GM21723 (cell line): ENCODE results near the gene STEAP2.
"Not testable (repeated sequence)": the region's sequence is repeated elsewhere in the genome, so short reads cannot be mapped to it uniquely, and the experiment has no call there.

Experiments used
- ATAC-seq: cut with Tn5 transposase; IDR thresholded peaks from one replicate; pipeline ENCODE4 v1.9.1; 2021; ENCODE audit warnings: mild to moderate bottlenecking, moderate library complexity; ENCODE audit not compliant: unreplicated experiment

Gene STEAP2

DNA sequence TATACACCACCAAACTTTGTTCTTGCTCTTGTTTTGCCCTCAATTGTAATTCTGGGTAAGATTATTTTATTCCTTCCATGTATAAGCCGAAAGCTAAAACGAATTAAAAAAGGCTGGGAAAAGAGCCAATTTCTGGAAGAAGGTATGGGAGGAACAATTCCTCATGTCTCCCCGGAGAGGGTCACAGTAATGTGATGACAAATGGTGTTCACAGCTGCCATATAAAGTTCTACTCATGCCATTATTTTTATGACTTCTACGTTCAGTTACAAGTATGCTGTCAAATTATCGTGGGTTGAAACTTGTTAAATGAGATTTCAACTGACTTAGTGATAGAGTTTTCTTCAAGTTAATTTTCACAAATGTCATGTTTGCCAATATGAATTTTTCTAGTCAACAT lies 20.9 kb downstream of the STEAP2 start:
- ATAC-seq, result no peak

DNA sequence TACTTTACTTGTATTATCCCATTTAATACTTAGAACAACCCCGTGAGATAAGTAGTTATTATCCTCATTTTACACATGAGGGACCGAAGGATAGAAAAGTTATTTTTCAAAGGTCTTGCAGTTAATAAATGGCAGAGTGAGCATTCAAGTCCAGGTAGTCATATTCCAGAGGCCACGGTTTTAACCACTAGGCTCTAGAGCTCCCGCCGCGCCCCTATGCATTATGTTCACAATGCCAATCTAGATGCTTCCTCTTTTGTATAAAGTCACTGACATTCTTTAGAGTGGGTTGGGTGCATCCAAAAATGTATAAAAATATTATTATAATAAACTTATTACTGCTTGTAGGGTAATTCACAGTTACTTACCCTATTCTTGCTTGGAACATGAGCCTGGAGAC lies 22.0 kb downstream of the STEAP2 start:
- ATAC-seq, result no peak

DNA sequence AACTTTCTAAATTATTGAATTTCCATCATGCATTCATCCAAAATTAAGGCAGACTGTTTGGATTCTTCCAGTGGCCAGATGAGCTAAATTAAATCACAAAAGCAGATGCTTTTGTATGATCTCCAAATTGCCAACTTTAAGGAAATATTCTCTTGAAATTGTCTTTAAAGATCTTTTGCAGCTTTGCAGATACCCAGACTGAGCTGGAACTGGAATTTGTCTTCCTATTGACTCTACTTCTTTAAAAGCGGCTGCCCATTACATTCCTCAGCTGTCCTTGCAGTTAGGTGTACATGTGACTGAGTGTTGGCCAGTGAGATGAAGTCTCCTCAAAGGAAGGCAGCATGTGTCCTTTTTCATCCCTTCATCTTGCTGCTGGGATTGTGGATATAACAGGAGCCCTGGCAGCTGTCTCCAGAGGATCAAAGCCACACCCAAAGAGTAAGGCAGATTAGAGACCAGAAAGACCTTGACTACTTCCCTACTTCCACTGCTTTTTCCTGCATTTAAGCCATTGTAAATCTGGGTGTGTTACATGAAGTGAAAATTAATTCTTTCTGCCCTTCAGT lies 25.3 kb downstream of the STEAP2 start:
- ATAC-seq, result no peak

DNA sequence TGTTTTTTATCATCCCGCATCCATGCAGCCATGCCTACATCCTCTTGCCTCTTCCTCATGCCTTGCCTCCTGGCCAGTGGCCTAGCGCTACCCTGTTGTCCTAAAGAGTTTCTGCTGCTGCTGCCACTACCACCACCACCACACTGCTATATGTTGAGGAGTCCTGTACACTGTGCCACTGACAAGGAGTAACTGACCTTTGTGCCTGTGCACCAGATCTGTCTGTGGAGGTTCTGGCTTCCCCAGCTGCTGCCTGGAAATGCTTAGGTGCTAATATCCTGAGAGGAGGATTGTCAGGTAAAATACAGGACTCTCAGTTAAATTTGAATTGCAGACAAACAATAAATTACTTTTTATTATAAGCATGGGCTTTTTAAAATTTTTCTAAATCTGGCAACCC lies 26.5 kb downstream of the STEAP2 start:
- no peak for ATAC-seq

DNA sequence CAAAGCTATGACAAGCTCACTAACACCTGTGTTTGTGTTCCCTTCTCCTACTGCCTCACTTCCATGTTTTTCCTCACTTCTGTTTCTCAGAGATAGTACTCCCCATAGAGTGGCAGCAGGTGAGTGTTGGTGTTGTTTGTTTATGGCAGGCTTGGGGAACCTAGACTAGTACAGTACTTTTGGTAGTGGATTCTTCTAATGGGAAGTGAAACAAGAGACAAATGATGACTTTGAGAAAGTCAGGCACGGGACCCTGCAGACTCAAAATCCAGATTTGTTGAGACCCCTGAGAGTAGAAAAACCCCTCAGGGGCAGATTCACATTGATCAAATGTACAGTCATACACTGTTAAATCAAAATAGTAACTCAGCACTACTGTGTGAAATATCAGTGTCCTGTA lies 27.0 kb downstream of the STEAP2 start:
- ATAC-seq, result no peak

DNA sequence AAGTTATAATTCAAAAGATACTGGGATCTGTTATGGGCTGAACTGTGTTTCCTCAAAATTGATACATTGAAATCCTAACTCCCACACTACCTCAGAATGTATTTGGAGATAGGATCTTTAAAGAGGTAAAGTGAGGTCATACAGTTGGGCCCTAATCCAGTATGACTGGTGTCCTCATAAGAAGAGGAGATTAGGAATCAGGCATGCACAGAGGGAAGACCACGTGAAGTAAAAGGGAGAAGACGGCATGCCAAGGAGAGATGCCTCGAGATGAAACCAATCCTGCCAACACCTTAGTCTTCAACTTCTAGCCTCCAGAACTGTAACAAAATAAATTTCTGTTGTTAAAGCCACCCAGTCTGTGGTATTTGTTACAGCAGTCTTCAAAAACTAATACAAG lies 27.5 kb downstream of the STEAP2 start:
- ATAC-seq, result no peak

DNA sequence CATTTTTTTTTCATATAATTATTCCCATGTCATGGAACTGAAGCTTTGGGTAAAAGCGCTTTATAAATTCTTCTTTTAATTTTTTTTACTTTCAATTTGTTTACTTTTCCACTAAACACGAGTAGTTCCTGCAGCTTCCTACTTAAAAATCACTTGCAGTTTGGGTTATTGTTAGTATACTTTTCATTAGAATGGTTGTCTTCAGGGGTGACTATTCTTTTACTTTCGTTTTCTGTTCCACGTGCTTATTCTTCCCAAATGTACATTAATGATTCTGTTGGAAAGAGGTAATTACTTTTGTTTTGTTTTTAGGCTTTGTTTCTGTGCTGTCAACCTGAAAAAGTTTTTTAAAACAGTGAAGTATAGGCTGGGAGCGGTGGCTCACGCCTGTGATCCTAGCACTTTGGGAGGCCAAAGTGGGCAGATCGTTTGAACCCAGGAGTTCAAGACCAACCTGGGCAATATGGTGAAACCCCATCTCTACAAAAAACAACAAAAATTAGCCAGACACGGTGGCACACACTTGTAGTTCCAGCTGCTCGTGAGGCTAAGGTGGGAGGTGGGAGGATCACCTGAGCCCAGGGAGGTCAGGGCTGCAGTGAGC lies 28.2 kb downstream of the STEAP2 start:
- ATAC-seq, result no peak

DNA sequence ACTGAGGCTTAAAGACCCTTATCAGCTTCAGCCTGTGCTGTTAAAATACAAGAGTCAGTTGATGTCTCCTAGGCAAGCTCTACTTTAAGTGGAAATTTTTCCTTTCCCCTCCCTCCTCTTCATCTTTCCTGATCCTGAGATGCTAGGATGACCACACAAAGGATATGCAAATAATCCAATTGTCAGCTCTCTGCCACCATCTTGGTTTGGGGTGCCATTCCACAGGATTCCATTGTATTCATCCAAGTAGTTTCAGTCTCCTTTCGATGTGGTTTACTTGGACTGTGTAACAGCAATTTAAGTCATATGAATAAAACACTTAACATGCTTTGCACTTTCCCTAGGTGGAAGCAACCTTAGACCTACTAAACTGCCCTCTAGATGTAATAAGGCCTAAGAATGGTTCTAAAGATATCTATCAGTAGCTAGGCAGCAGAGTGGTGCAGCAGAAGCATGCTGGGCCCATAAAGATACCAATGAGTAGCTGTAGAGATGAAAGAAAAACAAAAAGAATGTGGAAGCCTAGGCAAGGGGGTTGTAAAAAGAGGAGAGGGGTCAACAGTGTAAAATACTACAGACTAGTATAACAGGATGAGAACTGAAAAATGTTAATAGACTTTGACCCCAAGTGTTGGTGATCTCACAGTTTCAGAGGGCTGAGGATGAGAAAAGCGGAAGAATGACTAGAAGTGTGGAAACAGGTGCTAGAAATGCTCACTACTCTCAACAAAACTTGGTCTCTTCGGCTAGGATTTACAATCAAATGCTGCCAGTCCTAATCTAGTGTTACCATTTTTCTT lies 31.0 kb downstream of the STEAP2 start:
- no peak for ATAC-seq

DNA sequence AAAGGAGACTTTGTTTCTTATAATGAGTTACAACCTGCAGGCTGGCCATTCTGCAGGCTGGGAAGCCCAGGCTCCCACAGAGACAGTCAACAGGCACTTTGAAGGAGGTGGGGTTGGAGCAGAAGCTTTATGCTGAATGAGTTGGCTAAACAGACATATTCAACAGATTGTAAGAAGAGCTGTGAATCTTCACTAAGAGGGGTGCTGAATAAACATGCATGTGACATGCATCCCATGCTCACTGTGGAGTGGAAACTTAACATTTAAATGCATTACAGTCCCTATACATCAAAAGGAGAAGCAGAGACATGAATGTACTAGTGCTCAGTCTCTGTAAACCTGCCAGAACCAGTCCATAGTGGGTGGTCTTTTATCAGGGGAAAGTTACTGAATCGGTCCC lies 32.0 kb downstream of the STEAP2 start:
- ATAC-seq, result no peak

DNA sequence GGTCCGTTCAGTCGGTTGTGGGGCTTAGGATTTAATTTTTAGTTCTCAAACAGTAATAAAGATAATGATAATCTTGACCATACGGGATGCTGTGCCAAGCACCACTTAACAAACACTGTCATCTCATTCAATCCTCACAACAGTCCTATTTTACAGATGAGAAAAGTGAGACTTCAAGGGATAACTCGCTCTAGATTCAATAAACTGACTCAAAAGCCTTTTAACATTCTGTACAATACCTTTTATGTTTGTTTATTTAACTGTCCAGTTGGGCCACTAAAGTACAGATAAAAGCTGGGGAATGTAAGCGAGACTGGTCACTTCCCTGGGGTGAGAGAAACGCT lies 33.0 kb downstream of the STEAP2 start:
- peak; percentile 5 for ATAC-seq

DNA sequence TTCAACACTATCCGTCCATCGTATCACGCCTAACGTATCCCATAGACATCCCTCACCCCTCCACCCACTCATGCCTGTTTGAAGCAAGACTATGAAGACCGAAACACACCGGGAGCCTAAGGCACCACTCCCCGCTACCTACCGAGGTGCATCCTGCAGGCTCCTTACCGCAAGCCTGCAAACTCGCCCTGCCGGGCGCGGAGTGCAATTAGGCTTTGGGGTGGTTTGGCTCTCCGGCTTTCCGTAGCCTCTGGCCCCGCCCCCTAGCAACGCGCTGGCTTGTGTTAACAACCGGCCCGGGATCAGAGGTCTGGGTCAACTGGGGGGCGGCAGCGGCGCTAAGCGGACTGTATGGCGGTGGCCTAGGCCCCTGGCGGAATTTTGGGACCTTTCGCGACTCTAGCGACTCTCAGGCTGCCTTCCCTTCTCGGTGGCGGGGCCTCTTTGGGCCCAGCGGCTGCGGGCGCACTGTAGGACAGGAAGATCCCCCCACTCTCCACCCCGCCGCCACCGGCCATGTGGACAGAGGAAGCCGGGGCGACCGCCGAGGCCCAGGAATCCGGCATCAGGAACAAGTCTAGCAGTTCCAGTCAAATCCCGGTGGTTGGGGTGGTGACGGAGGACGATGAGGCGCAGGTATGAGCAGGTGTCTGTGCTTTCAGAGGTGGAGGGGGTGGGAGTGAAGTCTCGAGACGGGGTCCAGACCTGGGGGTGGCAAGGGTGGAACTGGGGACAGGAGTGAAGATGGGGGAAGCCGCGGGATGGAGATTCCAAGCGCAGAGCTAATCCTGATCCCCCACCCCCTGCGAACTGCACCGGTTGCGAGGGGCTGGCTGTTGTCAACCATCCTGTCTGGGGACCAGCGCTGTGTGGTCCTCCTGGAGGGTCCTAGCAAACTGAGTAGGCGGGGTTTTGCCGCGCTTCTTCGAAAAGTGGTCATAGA lies 33.6 kb downstream of the STEAP2 start, which contains the start of gene CFAP69:
Gene CFAP69 (plus strand): TSS at position 266 of the 943 bp plus-strand sequence. CDS start 251 bp downstream, at position 517.
- ATAC-seq, result peak; percentile 93

DNA sequence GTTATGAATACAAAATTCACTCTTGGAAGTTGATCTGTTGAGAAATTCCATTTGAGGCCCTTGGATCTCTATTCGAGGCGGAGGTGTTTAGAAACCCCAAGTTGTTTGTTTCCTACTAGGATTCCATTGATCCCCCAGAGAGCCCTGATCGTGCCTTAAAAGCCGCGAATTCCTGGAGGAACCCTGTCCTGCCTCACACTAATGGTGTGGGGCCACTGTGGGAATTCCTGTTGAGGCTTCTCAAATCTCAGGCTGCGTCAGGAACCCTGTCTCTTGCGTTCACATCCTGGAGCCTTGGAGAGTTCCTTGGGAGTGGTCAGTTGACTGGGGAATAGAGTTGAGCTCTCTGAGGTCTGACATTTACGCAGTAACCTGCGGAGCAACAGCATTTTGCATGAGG lies 34.6 kb downstream of the STEAP2 start:
- no peak for ATAC-seq

DNA sequence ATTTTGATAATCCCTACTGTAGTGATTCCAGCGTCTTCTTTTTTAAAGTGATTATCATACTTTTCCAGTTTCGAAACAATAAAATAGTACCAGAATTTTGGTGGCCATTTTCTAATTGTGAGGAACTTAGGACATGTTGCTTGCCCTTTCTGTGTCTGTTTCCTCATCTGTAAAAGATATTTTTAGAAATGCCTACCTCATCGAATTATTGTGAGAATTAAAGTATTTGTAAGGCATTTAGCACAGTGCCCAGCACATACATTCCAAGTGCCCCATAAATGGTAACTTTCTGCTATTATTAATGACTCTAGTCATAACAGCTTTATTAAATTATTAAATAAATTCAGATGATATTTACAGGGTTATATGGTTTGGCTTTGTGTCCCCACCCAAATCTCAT lies 37.2 kb downstream of the STEAP2 start:
- ATAC-seq, result no peak

DNA sequence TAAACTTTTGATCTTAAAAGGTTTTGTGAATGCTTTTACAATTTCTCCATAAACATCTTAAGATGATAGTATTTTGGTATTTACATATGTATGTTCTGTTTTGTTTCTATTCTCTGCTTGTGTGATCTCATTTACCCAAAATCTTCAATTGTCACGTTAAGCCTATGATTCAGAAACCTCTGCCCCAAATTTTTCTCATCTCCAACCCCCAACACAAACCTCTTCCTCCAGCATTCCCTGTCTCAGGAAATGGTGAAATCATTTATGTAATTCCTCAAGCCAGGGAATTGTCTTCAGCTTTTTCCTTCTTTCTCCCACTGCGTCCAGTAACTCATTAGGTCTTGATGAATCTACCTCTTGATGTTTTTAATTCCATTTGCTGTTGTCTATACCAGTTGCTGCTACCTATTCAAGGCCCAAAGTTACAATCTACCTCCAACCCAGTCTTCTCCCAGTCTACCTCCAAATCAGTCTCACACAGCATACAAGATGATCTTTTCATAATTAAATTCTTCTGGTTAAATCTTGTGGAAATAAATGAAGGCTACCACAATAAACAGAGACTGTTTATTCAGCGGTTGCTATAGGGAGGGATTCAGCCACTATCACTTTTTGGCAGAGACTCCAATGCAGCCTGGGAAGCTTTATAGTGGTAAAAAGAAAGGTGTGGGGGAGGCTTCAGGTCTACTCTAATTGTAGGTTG lies 39.2 kb downstream of the STEAP2 start:
- no peak for ATAC-seq

DNA sequence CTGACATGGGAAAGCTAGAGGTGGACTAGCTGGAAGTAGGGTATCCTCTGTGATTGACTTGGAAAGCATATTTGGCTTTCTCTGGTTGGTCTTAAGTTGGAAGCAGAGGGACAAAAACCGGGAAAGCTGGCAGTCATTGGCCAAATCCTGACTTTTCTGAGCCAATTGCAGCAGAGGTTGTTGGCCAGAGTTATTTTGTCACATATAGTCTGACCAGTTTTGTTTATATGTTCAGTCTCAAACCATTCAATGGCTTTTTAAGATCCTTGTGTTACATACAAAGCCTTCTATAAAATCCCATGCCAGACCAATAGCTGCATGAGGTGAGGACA lies 39.7 kb downstream of the STEAP2 start:
- no peak for ATAC-seq

DNA sequence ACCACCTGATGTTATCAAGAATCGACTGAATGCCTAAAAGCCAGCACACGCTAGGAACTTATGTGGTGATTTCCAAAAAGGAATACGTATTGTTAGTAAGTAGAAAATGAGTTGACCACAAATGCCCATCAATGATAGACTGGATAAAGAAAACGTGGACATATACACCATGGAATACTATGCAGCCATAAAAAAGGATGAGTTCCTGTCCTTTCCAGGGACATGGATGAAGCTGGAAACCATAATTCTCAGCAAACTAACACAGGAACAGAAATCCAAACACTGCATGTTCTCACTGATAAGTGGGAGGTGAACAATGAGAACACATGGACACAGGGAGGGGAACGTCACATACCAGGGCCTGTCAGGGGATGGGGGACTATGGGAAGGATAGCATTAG lies 44.5 kb downstream of the STEAP2 start:
- not testable (repeated sequence) for ATAC-seq

DNA sequence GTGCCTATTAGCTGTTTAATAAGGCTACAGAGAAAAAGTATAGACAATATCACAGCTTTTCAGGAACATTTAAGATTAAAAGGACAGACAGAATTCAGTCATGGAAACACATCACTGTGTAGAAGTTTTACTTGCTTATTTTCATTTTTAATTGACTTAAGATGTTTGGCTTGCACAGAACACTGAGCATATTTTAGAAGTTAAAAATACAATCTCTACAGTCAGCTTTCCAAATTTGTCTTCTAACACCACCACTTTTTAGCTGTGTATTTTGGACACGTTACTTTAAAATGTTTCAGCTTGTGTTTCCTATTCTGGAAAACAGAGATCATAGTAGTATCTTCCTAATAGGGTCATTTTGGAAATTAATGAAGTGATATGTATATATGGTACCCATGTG lies 45.2 kb downstream of the STEAP2 start:
- ATAC-seq, result no peak

DNA sequence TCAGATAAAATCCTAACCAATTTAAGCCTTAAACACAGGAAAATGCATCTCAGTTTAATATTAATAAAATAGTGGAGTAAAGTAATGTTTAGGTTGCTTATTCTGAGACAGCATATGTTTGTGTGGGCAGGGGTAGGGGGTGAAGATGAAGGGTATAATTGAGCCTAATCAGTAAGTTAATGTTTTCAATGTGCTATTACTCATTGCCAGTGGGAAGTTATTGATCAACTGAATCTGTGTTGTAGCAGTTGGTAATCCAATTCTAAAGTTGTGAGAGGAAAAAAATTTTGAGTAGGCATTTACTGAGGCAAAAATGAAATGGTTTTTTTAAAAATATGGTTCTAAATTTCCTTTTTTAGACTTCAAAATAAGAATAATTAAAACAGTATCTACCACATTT lies 49.9 kb downstream of the STEAP2 start:
- no peak for ATAC-seq

DNA sequence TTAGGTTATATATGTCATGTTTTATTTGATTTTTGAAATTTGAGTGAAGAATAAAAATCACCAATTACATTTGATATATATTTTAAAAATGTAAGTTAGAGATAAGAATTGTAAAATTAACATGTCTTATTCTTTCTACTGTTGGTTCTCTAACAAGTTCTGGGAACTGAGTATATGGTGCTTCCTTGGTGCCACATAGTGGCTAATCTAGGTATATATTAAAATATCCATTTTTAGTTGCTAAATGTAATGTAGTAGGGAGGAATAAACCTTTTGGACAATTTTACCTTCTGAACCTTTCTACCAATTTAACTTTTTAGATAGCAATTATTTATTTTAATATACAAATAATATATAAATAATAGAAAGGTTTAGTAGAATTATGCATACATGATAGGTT lies 50.9 kb downstream of the STEAP2 start:
- ATAC-seq, result peak; percentile 85

DNA sequence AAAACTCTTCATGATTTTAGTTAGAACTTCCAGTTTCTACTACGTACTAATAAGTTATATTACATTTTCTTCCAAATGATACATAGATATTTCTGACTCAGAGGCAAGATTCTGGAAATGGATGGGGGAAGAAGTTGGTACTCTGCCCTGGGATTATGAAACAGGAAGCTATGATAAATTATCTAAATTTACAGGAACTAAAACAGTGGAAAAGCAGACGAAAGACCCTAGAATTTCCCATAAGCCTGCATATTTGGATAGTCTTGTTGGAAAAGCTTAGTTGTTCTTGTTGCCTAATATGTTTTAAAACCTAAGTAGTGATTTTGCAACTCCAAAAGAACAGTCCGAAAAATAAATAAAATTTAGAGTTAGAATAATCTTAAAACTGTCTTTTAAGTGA lies 55.3 kb downstream of the STEAP2 start:
- no peak for ATAC-seq
